OCI-LY1 (cell line): ENCODE results near the gene LRMDA.
A peak's percentile ranks its signal among the peaks of the same experiment; 100 is the strongest.

Source experiments
- H2AFZ ChIP-seq: fragments of 200-600 bp; sonication (generic), shearing (Covaris generic); 2 replicates; pipeline ENCODE4 v1.6.0; 2014; ENCODE audit warnings: antibody characterized with exemption, mild to moderate bottlenecking, low read length
- H3F3A ChIP-seq: fragments of 200-600 bp; sonication (generic), shearing (Covaris generic); 2 replicates; pipeline ENCODE4 v1.6.0; 2014; ENCODE audit warnings: mild to moderate bottlenecking, antibody characterized with exemption, low read length, moderate library complexity; ENCODE audit not compliant: insufficient read depth
- H3K27ac ChIP-seq: fragments of 200-600 bp; sonication (generic); 2 replicates; pipeline ENCODE4 v1.5.1; 2014; ENCODE audit warnings: low read length, mixed run types, mild to moderate bottlenecking, low read depth; ENCODE audit not compliant: poor library complexity, severe bottlenecking
- H3K27me3 ChIP-seq: fragments of 200-600 bp; sonication (generic); 2 replicates; pipeline ENCODE4 v1.6.0; 2014; ENCODE audit warnings: antibody characterized with exemption, mild to moderate bottlenecking, low read length, moderate library complexity; ENCODE audit not compliant: insufficient read depth
- H3K36me3 ChIP-seq: fragments of 200-600 bp; sonication (generic); 2 replicates; pipeline ENCODE4 v1.6.1; 2014; ENCODE audit warnings: mild to moderate bottlenecking, antibody characterized with exemption, low read length, moderate library complexity, mixed read lengths; ENCODE audit not compliant: insufficient read depth
- H3K4me1 ChIP-seq: fragments of 200-600 bp; sonication (generic); 2 replicates; pipeline ENCODE4 v1.5.1; 2014; ENCODE audit warnings: mild to moderate bottlenecking, low read length, moderate library complexity; ENCODE audit not compliant: insufficient read depth, severe bottlenecking
- H3K4me2 ChIP-seq: fragments of 200-600 bp; sonication (generic), shearing (Covaris generic); 2 replicates; pipeline ENCODE4 v1.6.1; 2014; ENCODE audit warnings: low read length
- H3K4me3 ChIP-seq: fragments of 200-600 bp; sonication (generic); 2 replicates; pipeline ENCODE4 v1.5.1; 2014; ENCODE audit warnings: low read length, low read depth, mild to moderate bottlenecking, mixed read lengths; ENCODE audit not compliant: poor library complexity, severe bottlenecking
- H3K79me2 ChIP-seq: fragments of 200-600 bp; shearing (Covaris generic); 2 replicates; pipeline ENCODE4 v1.6.1; 2016; ENCODE audit warnings: mixed run types, low read length, mixed read lengths; ENCODE audit not compliant: insufficient read depth
- H3K9ac ChIP-seq: fragments of 200-600 bp; sonication (generic), shearing (Covaris generic); 2 replicates; pipeline ENCODE4 v1.6.1; 2014; ENCODE audit warnings: mild to moderate bottlenecking, low read length, mixed read lengths
- H3K9me2 ChIP-seq: fragments of 200-600 bp; sonication (generic), shearing (Covaris generic); 2 replicates; pipeline ENCODE4 v1.6.1; 2014; ENCODE audit warnings: low read depth, mild to moderate bottlenecking, low read length, mixed read lengths
- H3K9me3 ChIP-seq: fragments of 200-600 bp; shearing (Covaris generic); 2 replicates; pipeline ENCODE4 v1.6.1; 2014; ENCODE audit warnings: low read length, mixed read lengths
- H4K20me1 ChIP-seq: fragments of 200-600 bp; sonication (generic), shearing (Covaris generic); 2 replicates; pipeline ENCODE4 v1.6.0; 2016; ENCODE audit warnings: mild to moderate bottlenecking, low read length; ENCODE audit not compliant: insufficient read depth
- EZH2 ChIP-seq: fragments of 200-600 bp; sonication (generic), shearing (Covaris generic); IDR thresholded peaks from 2 replicates; pipeline ENCODE4 v1.8.0; 2017; ENCODE audit warnings: borderline replicate concordance, mixed run types, mild to moderate bottlenecking, antibody characterized with exemption, low read length, moderate library complexity, mixed read lengths
- TF ChIP-seq, protein P1 (sequence below): fragments of 200-600 bp; sonication (generic), shearing (Covaris generic); IDR thresholded peaks from 2 replicates; pipeline ENCODE4 v1.5.1; 2017; ENCODE audit warnings: mild to moderate bottlenecking, antibody characterized with exemption, low read length, moderate library complexity, mixed read lengths

Gene LRMDA

DNA sequence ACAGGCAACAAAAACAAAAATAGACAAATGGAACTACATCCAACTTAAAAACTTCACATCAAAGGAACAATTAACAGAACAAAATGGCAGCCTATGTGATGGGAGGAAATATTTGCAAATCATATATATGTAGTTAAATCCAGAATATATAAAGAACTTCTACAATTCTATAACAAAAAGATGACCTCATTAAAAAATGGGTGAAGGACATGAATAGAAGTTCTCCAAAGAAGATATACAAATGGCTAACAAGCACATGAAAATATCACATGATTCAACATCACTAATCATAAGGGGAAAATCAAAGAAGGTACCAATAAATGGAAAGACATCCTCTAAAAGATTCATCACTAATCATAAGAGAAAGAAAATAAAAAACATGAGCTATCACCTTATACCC lies 416.1 kb downstream of the LRMDA start:
- Histone ChIP-seq H3K4me1 (no peaks in the 10 kb centered on the region), H3K36me3 (no peaks in the 10 kb centered on the region), H3K9me2 (no peaks in the 10 kb centered on the region)

DNA sequence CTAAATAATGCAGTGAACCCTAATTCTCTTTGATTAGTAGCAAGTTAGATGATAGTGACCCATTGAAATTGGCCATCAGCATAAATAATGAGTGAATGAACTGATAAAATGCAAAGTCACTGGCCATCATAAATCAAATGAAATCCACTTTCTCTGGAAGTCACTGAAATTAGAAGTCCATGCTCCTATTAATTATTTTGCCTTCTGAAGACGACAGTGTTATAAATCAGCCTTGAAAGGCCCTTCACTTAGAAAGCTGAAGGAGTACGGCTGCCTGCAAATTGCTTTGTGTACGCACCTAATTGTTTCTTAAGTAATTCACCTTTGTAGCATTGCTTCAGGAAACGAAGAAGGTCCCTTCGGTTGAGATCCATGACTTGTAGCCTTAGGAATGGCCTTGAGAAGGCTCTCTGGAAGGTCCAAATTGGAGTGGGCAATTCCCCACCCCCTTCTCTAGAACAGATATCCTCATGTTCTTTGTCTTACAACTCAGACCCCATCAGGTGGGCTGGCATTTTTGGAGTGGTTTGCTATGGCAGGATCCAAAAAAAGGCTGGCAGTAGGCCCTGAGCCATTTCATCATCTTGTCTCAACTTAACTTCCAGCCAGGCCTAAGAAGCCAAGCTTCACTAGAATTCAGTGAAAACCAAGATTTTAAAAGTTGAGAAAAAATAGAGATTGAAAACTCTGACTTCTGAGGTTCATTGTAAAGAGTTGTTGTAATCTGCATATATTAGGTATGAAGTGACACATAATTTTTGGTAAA lies 420.3 kb downstream of the LRMDA start:
- no peak overlapping the region for H3K4me2 ChIP-seq
- H3K4me1 ChIP-seq = no peaks in the 10 kb centered on the region
- no peak overlapping the region for H2AFZ ChIP-seq
- no peak for TF ChIP-seq EZH2
- TF ChIP-seq, protein P1, sequence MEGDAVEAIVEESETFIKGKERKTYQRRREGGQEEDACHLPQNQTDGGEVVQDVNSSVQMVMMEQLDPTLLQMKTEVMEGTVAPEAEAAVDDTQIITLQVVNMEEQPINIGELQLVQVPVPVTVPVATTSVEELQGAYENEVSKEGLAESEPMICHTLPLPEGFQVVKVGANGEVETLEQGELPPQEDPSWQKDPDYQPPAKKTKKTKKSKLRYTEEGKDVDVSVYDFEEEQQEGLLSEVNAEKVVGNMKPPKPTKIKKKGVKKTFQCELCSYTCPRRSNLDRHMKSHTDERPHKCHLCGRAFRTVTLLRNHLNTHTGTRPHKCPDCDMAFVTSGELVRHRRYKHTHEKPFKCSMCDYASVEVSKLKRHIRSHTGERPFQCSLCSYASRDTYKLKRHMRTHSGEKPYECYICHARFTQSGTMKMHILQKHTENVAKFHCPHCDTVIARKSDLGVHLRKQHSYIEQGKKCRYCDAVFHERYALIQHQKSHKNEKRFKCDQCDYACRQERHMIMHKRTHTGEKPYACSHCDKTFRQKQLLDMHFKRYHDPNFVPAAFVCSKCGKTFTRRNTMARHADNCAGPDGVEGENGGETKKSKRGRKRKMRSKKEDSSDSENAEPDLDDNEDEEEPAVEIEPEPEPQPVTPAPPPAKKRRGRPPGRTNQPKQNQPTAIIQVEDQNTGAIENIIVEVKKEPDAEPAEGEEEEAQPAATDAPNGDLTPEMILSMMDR = no peak
- H3K36me3 ChIP-seq = no peaks in the 10 kb centered on the region
- H3K4me3 ChIP-seq = no peak overlapping the region
- H3K79me2 ChIP-seq = no peaks in the 10 kb centered on the region
- no peak overlapping the region for H3K9ac ChIP-seq
- H4K20me1 ChIP-seq = no peaks in the 10 kb centered on the region
- H3K27me3 ChIP-seq = no peaks in the 10 kb centered on the region
- H3K9me2 ChIP-seq = no peaks in the 10 kb centered on the region
- H3F3A ChIP-seq = no peaks in the 10 kb centered on the region
- no peaks in the 10 kb centered on the region for H3K9me3 ChIP-seq
- H3K27ac ChIP-seq = no peak overlapping the region

More for the DNA sequence above, 416.1 kb downstream of the LRMDA start:
- no peak overlapping the region for H3K4me2 ChIP-seq
- no peak overlapping the region for H2AFZ ChIP-seq
- H3K79me2 ChIP-seq = no peaks in the 10 kb centered on the region
- H3K9me3 ChIP-seq = no peaks in the 10 kb centered on the region
- no peak overlapping the region for H3K4me3 ChIP-seq
- no peaks in the 10 kb centered on the region for H4K20me1 ChIP-seq
- H3K27ac ChIP-seq = no peak overlapping the region
- H3K27me3 ChIP-seq = no peaks in the 10 kb centered on the region
- no peak overlapping the region for H3K9ac ChIP-seq
- TF ChIP-seq EZH2 = no peak
- TF ChIP-seq, protein P1 = no peak
- no peaks in the 10 kb centered on the region for H3F3A ChIP-seq

DNA sequence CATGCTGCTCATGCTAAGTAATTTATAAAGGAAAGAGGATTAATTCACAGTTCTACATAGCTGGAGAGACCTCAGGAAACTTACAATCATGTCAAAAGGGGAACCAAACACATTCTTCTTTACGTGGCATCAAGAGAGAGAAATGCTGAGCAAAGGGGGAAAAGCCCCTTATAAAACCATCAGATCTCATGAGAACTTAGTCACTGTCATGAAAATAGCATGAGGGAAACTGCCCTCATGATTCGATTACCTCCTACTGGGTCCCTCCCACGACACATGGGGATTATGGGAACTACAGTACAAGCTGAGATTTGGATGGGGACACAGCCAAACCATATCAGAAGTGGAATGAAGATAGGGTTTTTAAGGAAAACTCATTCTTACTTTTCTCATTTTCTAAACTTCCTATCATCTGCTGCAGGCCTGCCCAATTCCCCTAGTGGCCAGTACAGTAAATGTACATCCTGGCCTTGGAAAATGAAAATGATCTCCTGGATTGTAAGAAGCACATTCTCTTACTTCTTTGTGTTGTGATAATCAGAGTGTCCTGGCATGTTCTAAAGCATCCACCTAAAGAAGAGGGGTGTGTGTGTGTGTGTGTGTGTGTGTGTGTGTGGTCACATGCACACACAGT lies 421.5 kb downstream of the LRMDA start:
- no peaks in the 10 kb centered on the region for H3K79me2 ChIP-seq
- no peak overlapping the region for H2AFZ ChIP-seq
- no peak overlapping the region for H3K9ac ChIP-seq
- H3K27me3 ChIP-seq = no peaks in the 10 kb centered on the region
- H4K20me1 ChIP-seq = no peaks in the 10 kb centered on the region
- H3K36me3 ChIP-seq = no peaks in the 10 kb centered on the region
- no peaks in the 10 kb centered on the region for H3F3A ChIP-seq
- H3K9me2 ChIP-seq = no peaks in the 10 kb centered on the region
- no peaks in the 10 kb centered on the region for H3K4me1 ChIP-seq
- no peak overlapping the region for H3K4me2 ChIP-seq
- no peak overlapping the region for H3K27ac ChIP-seq
- H3K9me3 ChIP-seq = no peaks in the 10 kb centered on the region
- H3K4me3 ChIP-seq = no peak overlapping the region
- no peak for TF ChIP-seq EZH2
- TF ChIP-seq, protein P1 = peak; percentile 18; the same call in 1 of the 2 replicates
